Measurements from ENCODE around the gene TMEM43. TPM values are rescaled to one million over a fixed set of nuclear protein-coding genes. Genes with fewer than 3 reads are reported as not detected.

Gene TMEM43
- total and polyA plus RNA-seq, 12 donors, result 23.9 to 98.0 (median 38.2) TPM

DNA sequence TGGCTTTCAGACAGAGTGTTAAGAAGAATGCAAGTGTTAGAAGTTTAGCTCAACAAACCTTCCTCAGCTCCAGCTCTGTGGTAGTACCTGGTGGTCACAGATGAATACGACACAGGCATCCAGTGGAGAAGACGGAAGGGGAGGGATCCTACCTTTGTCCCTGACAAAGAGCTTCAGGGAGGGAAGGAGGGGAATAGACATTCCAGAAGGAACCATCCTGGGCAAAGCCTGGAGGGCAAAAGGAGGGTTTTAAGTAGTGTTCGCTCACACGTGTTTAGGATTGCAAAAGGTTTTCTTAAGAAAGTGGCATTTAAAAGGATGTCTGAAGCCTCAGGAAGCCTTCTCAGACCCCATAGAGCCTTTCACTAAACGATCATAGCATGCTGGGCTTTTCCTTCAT lies 3.0 kb upstream of the TMEM43 start:
- H3K27ac ChIP-seq, result no peak overlapping the region
- no peak for ATAC-seq
- 93 to 94% methylated on average over 5 of the region's 5 CpGs for WGBS, 2 donors
- no peaks in the 10 kb centered on the region for H3K9me3 ChIP-seq
- peaks cover 0 to 34% (median 8%) of the 10 kb centered on the region in 9 donors for H3K36me3 ChIP-seq
- H3K27me3 ChIP-seq, result no peaks in the 10 kb centered on the region
- TF ChIP-seq, protein P1, sequence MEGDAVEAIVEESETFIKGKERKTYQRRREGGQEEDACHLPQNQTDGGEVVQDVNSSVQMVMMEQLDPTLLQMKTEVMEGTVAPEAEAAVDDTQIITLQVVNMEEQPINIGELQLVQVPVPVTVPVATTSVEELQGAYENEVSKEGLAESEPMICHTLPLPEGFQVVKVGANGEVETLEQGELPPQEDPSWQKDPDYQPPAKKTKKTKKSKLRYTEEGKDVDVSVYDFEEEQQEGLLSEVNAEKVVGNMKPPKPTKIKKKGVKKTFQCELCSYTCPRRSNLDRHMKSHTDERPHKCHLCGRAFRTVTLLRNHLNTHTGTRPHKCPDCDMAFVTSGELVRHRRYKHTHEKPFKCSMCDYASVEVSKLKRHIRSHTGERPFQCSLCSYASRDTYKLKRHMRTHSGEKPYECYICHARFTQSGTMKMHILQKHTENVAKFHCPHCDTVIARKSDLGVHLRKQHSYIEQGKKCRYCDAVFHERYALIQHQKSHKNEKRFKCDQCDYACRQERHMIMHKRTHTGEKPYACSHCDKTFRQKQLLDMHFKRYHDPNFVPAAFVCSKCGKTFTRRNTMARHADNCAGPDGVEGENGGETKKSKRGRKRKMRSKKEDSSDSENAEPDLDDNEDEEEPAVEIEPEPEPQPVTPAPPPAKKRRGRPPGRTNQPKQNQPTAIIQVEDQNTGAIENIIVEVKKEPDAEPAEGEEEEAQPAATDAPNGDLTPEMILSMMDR (IDR thresholded peaks at IDR 0.05), result no peak
- DNase-seq, result no peak
- intact Hi-C loops (cut with DNase I), result loop anchor here in 5 of 10 donors (5.0 to 10.0 kb wide), 3 partner anchors 225 to 467 kb away; no protein-coding TSS in a partner anchor
- H3K4me1 ChIP-seq, result peaks cover 9 to 48% (median 38%) of the 10 kb centered on the region in 9 donors
- H3K4me3 ChIP-seq, result no peak overlapping the region

DNA sequence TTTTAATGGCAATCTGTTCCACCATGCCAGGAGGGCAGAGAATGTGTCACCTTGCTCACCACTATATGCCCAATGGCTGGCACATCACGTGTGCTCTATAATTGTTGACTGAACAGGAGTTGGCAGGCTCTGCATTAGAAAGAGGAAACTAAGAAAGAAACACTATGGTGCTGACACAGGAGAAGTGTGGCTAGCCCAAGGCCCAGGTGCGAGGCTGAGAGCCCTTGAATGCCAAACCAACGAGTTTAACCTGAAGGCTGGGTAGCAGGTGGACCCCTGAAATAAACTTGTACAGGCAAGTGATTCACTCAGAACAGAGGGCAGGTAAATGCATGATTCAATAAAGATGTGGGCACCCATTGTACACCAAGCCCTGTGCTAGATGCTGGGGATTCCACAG lies 2.6 kb upstream of the TMEM43 start:
- TF ChIP-seq, protein P1 (IDR thresholded peaks at IDR 0.05), result no peak
- ATAC-seq (no peak), DNase-seq (no peak)
- Histone ChIP-seq H3K27ac (no peak overlapping the region), H3K4me3 (no peak overlapping the region), H3K27me3 (no peaks in the 10 kb centered on the region), H3K4me1 (peaks cover 9 to 53% (median 43%) of the 10 kb centered on the region in 9 donors), H3K36me3 (peaks cover 0 to 36% (median 8%) of the 10 kb centered on the region in 9 donors), H3K9me3 (no peaks in the 10 kb centered on the region)
- 85 to 87% methylated on average over 3 of the region's 3 CpGs for WGBS, 2 donors
- intact Hi-C loops (cut with DNase I), result loop anchor here in 5 of 10 donors (5.0 to 10.0 kb wide), 3 partner anchors 225 to 468 kb away; no protein-coding TSS in a partner anchor

DNA sequence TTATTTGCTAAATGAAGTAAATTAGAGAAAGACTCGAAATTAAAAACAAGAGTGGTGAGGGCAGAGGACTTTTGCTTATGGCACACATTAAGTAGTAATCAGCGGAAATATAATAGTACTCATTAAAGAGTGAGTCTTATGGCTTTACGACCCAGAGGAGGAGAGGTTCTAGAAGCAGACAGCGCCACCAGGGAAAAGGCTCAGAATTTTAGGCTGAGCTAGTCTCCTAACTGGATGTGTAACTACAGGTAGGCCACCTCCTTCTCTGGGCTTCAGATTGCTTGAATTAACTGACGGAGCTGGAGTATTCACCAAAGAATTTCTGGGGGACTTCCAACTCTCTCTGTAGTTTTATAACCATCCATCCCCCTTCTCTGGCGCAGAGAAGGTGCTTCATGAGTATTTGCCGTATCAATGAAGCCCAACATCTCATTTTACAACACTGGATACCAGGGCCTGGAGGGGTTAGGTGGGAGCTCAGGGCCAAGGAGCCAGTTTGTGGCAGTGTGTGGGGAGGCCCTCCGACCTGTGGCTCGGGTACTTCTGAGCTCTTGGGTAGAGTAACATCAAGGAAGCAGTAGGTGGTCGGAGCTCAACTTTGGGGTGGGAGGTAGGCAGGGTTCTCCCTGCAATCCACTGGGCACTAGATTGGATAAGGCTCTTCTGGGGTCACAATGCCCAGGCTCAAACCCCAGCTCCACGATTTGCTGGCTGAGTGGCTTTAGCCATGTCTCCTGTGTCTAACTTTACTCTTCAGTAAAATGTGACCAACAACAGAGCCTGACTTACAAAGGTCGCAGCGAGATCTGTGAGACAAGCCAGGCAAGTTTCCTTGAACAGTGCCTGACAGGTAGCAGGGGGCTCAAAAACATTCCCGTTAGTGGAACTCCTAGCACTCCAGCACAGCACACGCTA lies 1.3 kb upstream of the TMEM43 start:
- peak overlapping the region; percentile 78 to 97 (median 93) for H3K27ac ChIP-seq
- peaks cover 9 to 52% (median 47%) of the 10 kb centered on the region in 9 donors for H3K4me1 ChIP-seq
- intact Hi-C loops (cut with DNase I), result loop anchor here in 8 of 10 donors (1.0 to 10.0 kb wide), 5 partner anchors 55 to 469 kb away; partner anchors contain the start of genes LSM3 (in 2 of the 8) and XPC (in 2 of the 8)
- TF ChIP-seq, protein P1 (IDR thresholded peaks at IDR 0.05), result no peak
- H3K36me3 ChIP-seq, result peaks cover 0 to 46% (median 8%) of the 10 kb centered on the region in 9 donors
- ATAC-seq, result no peak
- H3K4me3 ChIP-seq, result peak overlapping the region; percentile 68 to 98 (median 81)
- H3K27me3 ChIP-seq, result no peaks in the 10 kb centered on the region
- H3K9me3 ChIP-seq, result no peaks in the 10 kb centered on the region
- 56 to 58% methylated on average over 15 of the region's 15 CpGs for WGBS, 2 donors
- no peak for DNase-seq

DNA sequence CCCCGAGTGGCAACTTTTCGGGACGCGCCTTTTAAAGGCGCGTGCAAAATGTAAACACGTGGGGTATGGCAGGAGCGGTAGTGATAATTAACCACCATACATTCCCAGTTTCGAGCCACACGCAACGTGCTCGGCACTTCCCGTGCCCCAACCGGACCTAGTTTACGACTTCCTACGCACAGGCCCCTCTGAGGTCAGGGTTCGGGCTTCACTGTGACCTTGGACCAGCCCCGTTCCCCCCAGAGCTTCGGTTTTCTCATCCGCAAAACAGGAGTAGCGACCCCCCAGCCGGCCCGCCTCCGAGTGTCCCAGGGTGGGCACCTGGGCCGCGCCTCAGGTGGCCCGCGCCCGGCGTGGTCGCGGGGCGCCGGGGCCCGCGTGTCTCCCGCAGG lies 633 bp upstream of the TMEM43 start:
- H3K4me3 ChIP-seq, result peak overlapping the region; percentile 68 to 98 (median 81)
- ATAC-seq (peak; percentile 5 to 71 (median 47)), DNase-seq (peak; percentile 65 to 79)
- H3K27me3 ChIP-seq, result no peaks in the 10 kb centered on the region
- WGBS, 2 donors, result 0 to 1% methylated on average over 37 of the region's 37 CpGs
- peaks cover 0 to 48% (median 8%) of the 10 kb centered on the region in 9 donors for H3K36me3 ChIP-seq
- H3K4me1 ChIP-seq, result peaks cover 7 to 47% (median 41%) of the 10 kb centered on the region in 9 donors
- TF ChIP-seq, protein P1 (IDR thresholded peaks at IDR 0.05), result no peak
- no peaks in the 10 kb centered on the region for H3K9me3 ChIP-seq
- intact Hi-C loops (cut with DNase I), result loop anchor here in 8 of 10 donors (1.0 to 10.0 kb wide), 5 partner anchors 55 to 469 kb away; partner anchors contain the start of genes LSM3 (in 2 of the 8) and XPC (in 2 of the 8)
- H3K27ac ChIP-seq, result peak overlapping the region; percentile 78 to 97 (median 93)
